Measurements from ENCODE around the gene HERPUD2. TPM values are rescaled to one million over a fixed set of nuclear protein-coding genes. Genes with fewer than 3 reads are reported as not detected.

HERPUD2 gene, protein sequence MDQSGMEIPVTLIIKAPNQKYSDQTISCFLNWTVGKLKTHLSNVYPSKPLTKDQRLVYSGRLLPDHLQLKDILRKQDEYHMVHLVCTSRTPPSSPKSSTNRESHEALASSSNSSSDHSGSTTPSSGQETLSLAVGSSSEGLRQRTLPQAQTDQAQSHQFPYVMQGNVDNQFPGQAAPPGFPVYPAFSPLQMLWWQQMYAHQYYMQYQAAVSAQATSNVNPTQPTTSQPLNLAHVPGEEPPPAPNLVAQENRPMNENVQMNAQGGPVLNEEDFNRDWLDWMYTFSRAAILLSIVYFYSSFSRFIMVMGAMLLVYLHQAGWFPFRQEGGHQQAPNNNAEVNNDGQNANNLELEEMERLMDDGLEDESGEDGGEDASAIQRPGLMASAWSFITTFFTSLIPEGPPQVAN
- 29.8 and 30.0 TPM in 2 replicates for total RNA-seq (ENCODE audit: low replicate concordance)
- long read RNA-seq, partial matches to known transcripts: 5 of 11 reads
- long read RNA-seq, other reads (novel, unspliced or antisense): 2 of 11 reads

DNA sequence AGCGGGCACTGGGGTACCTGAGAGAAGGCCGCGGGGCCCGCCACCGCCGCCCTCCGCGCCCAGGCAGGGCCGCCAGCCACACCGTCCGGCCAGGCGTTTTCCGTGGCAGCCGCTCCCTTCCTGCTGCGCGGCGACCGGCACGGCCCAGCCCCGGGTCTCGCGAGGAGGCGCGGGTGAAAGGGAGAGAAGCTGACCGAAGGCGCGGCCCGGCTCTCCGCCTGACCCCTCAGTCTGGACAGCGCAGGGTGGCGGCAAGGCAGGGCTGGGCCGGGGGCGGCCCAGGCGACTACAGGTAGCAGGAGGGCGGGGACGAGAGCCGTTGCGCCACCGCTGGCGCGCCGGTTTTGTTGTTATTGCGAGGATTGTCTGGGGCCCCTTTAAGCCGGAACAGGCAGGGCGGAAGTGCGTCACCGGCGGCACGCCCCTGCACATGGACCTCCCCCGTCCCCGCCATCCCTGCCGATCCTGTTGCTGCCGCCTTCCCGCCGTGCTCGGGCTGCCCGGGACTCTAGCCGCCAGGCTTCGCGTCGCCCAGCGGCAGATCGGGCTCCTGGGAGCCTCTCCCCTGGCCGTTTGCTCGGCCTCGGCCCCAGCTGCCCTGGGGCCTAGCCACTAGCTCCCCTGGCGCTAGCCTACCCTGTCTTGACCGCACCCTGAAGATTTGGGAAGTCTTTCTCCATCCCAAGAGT, at the start of gene HERPUD2:
Gene HERPUD2 (minus strand): TSS at position 352 of the 689 bp plus-strand sequence. CDS start 805 bp downstream, outside the sequence.
- Mint-ChIP-seq H3K4me1 (ENCODE audit: unreplicated experiment) (peaks cover 38% of the 10 kb centered on the region), H3K4me3 (peak within 1 kb of the TSS; percentile 96), H3K27me3 (no peaks in the 10 kb centered on the region), H3K36me3 (peaks cover 36% of the 10 kb centered on the region), H3K27ac (peak within 1 kb of the TSS; percentile 95), H3K9me3 (peaks cover 5% of the 10 kb centered on the region)
- TF ChIP-seq, protein P1, sequence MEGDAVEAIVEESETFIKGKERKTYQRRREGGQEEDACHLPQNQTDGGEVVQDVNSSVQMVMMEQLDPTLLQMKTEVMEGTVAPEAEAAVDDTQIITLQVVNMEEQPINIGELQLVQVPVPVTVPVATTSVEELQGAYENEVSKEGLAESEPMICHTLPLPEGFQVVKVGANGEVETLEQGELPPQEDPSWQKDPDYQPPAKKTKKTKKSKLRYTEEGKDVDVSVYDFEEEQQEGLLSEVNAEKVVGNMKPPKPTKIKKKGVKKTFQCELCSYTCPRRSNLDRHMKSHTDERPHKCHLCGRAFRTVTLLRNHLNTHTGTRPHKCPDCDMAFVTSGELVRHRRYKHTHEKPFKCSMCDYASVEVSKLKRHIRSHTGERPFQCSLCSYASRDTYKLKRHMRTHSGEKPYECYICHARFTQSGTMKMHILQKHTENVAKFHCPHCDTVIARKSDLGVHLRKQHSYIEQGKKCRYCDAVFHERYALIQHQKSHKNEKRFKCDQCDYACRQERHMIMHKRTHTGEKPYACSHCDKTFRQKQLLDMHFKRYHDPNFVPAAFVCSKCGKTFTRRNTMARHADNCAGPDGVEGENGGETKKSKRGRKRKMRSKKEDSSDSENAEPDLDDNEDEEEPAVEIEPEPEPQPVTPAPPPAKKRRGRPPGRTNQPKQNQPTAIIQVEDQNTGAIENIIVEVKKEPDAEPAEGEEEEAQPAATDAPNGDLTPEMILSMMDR (conservative IDR thresholded peaks at IDR 0.05): peak; percentile 24
- peak; percentile 92 for DNase-seq (ENCODE audit: extremely low spot score, unreplicated experiment)

- no peak for DNase-seq (ENCODE audit: extremely low spot score, unreplicated experiment)
- TF ChIP-seq, protein P1 (conservative IDR thresholded peaks at IDR 0.05): no peak
- Mint-ChIP-seq H3K4me1 (ENCODE audit: unreplicated experiment) (peaks cover 6% of the 10 kb centered on the region), H3K9me3 (peaks cover 11% of the 10 kb centered on the region), H3K27ac (no peak overlapping the region), H3K27me3 (no peaks in the 10 kb centered on the region), H3K4me3 (no peak overlapping the region), H3K36me3 (no peaks in the 10 kb centered on the region)
These were observed 44.0 kb upstream of the HERPUD2 start for GRCh38 chr7:35738889-35739288.

DNA sequence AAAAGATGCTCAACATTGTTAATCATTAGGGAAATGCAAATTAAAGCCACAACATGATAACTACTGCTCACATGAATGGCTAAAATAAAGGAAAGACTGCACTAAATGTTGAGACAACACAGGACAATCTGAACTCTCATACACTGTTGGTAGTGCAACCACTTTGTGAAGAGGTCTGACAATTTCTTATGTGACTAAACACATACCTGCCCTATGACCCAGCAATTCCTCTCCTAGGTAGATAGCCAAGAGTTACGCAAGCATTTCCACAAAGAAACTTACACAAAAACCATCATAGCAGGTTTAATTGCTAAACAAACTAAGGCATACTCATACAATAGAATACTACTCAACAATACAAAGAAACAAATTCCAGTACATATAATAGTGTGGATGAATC, 41.8 kb upstream of the HERPUD2 start:
- Mint-ChIP-seq H3K36me3 (no peaks in the 10 kb centered on the region), H3K27me3 (no peaks in the 10 kb centered on the region), H3K4me3 (no peak overlapping the region), H3K4me1 (ENCODE audit: unreplicated experiment) (peaks cover 12% of the 10 kb centered on the region), H3K9me3 (peaks cover under 1% of the 10 kb centered on the region), H3K27ac (no peak overlapping the region)
- no peak for DNase-seq (ENCODE audit: extremely low spot score, unreplicated experiment)
- TF ChIP-seq, protein P1 (conservative IDR thresholded peaks at IDR 0.05): no peak

DNA sequence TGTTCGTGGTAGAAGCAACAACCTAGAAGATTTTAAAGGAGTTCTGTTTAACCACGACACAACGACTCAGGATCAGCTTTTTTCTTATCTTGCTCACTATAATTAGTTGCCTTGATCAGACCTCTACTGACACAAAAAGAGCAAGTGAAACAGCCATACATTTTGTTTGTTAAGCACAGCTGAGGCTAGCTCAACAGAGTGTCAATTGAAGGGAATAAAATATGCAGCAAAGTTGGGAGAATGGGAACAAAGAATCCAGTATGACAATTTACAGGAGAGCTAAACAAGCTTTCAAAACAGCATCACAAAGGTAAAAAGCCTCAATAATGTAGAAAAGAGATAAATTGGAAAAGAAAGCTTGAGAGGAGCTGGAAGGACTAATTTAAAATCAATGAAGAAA, 40.5 kb upstream of the HERPUD2 start:
- Mint-ChIP-seq H3K27ac (no peak overlapping the region), H3K9me3 (no peaks in the 10 kb centered on the region)
- TF ChIP-seq, protein P1 (conservative IDR thresholded peaks at IDR 0.05): no peak

DNA sequence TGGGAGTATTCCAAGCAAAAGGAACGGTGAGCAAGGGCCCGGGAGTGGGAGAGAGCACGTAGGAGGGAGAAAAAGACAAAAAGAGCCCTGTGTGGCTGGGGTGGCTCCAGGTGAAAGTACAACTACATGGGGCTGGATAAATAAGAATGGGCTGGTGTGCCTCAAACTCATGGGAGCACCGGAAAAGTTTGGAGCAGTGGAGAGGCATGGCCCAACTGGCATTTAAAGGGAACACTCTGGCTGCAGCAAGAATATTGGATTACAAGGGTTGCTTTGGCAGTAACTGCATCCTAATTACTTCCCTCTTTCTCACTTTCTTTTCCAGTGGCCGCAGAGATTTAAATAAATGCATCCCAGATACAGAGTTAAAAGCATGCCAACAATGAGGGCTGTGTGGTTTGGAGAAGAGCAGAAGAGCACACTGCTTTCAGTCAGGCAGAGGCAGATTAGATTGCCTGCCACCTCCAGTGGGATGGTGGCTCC, 39.1 kb upstream of the HERPUD2 start:
- Mint-ChIP-seq H3K9me3 (no peaks in the 10 kb centered on the region), H3K27me3 (no peaks in the 10 kb centered on the region), H3K27ac (no peak overlapping the region), H3K4me1 (ENCODE audit: unreplicated experiment) (peaks cover 12% of the 10 kb centered on the region), H3K36me3 (no peaks in the 10 kb centered on the region), H3K4me3 (no peak overlapping the region)
- DNase-seq (ENCODE audit: extremely low spot score, unreplicated experiment): no peak
- TF ChIP-seq, protein P1 (conservative IDR thresholded peaks at IDR 0.05): no peak

More for the DNA sequence above, 40.5 kb upstream of the HERPUD2 start:
- DNase-seq (ENCODE audit: extremely low spot score, unreplicated experiment): no peak
- Mint-ChIP-seq H3K4me3 (no peak overlapping the region), H3K36me3 (no peaks in the 10 kb centered on the region), H3K27me3 (no peaks in the 10 kb centered on the region), H3K4me1 (ENCODE audit: unreplicated experiment) (peaks cover 12% of the 10 kb centered on the region)
